HG03439 (cell line): ENCODE data around the gene SH3GL1.
"Not testable (repeated sequence)": the region's sequence is repeated elsewhere in the genome, so short reads cannot be mapped to it uniquely, and the experiment has no call there.

Experiments
- ATAC-seq: cut with Tn5 transposase; IDR thresholded peaks from one replicate; pipeline ENCODE4 v1.9.1; 2021; ENCODE audit warnings: mild to moderate bottlenecking, moderate library complexity; ENCODE audit not compliant: unreplicated experiment

Gene SH3GL1

GRCh38 chr19:4345342-4346019 lies 54.9 kb downstream of the SH3GL1 start:
- ATAC-seq, result no peak

- ATAC-seq, result peak; percentile 46
Measured at GRCh38 chr19:4343370-4344307, 56.7 kb downstream of the SH3GL1 start, which contains the start of gene MPND. Gene MPND, plus strand, starts transcription at chr19:4343562. Its CDS starts 32 bp downstream, at chr19:4343594.

GRCh38 chr19:4342615-4343369 lies 57.6 kb downstream of the SH3GL1 start:
- ATAC-seq, result peak; percentile 85

- no peak for ATAC-seq
Measured at GRCh38 chr19:4342314-4342614, 58.1 kb downstream of the SH3GL1 start.

GRCh38 chr19:4338441-4339355 lies 61.6 kb downstream of the SH3GL1 start, which contains the start of gene STAP2:
Gene STAP2, minus strand, starts transcription at chr19:4338827. Its CDS starts 74 bp downstream, at chr19:4338753.
- ATAC-seq, result no peak

GRCh38 chr19:4337906-4338440 lies 62.4 kb downstream of the SH3GL1 start:
- no peak for ATAC-seq

GRCh38 chr19:4334929-4335570 lies 65.3 kb downstream of the SH3GL1 start:
- ATAC-seq, result no peak

GRCh38 chr19:4329858-4330257 lies 70.5 kb downstream of the SH3GL1 start:
- no peak for ATAC-seq

GRCh38 chr19:4328991-4329681 lies 71.2 kb downstream of the SH3GL1 start:
- not testable (repeated sequence) for ATAC-seq

- peak; percentile 84 for ATAC-seq
Measured at GRCh38 chr19:4328243-4328990, 71.9 kb downstream of the SH3GL1 start.

GRCh38 chr19:4327877-4328242 lies 72.5 kb downstream of the SH3GL1 start:
- ATAC-seq, result no peak

GRCh38 chr19:4327252-4327876 lies 73.0 kb downstream of the SH3GL1 start:
- ATAC-seq, result peak; percentile 46

GRCh38 chr19:4326837-4327251 lies 73.5 kb downstream of the SH3GL1 start:
- ATAC-seq, result no peak

- no peak for ATAC-seq
Measured at GRCh38 chr19:4326215-4326836, 74.0 kb downstream of the SH3GL1 start.

- no peak for ATAC-seq
Measured at GRCh38 chr19:4324228-4324627, 76.1 kb downstream of the SH3GL1 start.

- ATAC-seq, result no peak
Measured at GRCh38 chr19:4323692-4324091, 76.7 kb downstream of the SH3GL1 start.

GRCh38 chr19:4322942-4323665 lies 77.2 kb downstream of the SH3GL1 start:
- ATAC-seq, result no peak
